ENCODE results near the gene RANBP9. TPM values are rescaled to one million over a fixed set of nuclear protein-coding genes. Genes with fewer than 3 reads are reported as not detected.

RANBP9 gene
- total RNA-seq (2021; ENCODE audit: unreplicated experiment) (44.5 TPM), Bru-seq, nascent RNA (percentile 91 among the genes with signal in this experiment), BruChase-seq, experiment 1, labeled RNA remaining after a 2-hour chase (percentile 85 among the genes with signal in this experiment), BruChase-seq, experiment 2, labeled RNA remaining after a 6-hour chase (percentile 84 among the genes with signal in this experiment)
- polyA plus RNA-seq (2012; ENCODE audit: insufficient read length) = 23.4 TPM
- long read RNA-seq, transcript RANBP9-201 (14 exons, 3,113 nt) = major isoform, 55 of 78 reads
- long read RNA-seq, partial matches to known transcripts = 7 of 78 reads
- long read RNA-seq, other reads (novel, unspliced or antisense) = 16 of 78 reads

GRCh38 chr6:13711733-13712598 lies at the start of gene RANBP9:
Gene RANBP9, minus strand, starts transcription at chr6:13711835. Its CDS starts 330 bp downstream, at chr6:13711505.
- Histone ChIP-seq H3K27ac (ENCODE audit: low read length) (peak within 1 kb of the TSS; percentile 98), H3K9me3 (ENCODE audit: control insufficient read depth, insufficient read depth, low read depth, low read length) (no peaks in the 10 kb centered on the region), H3K4me3 (ENCODE audit: low read depth in 2 of 2, low read length in 2 of 2) (peak within 1 kb of the TSS; percentile 71 to 77), H3K27me3 (ENCODE audit: control insufficient read depth, insufficient read depth, low read length) (no peaks in the 10 kb centered on the region), H3K4me1 (ENCODE audit: control insufficient read depth, insufficient read depth, low read length) (peaks cover 15% of the 10 kb centered on the region), H3K36me3 (ENCODE audit: control insufficient read depth, insufficient read depth, low read length) (no peaks in the 10 kb centered on the region; the same call in 1 of the 2 replicates)
- ChIA-PET POLR2A (no interaction called here), CTCF (interaction anchor here (0.6 kb wide), 1 partner anchor 50 kb away, joined by 11 read pairs; no protein-coding TSS in a partner anchor)
- no peak for TF ChIP-seq REST (IDR thresholded peaks at IDR 0.05; ENCODE audit: insufficient read depth in 1 of 2, low read depth in 2 of 2, low read length in 1 of 2)
- peak; percentile 4; the same call in 1 of the 2 replicates for TF ChIP-seq CTCF (IDR thresholded peaks at IDR 0.05)
- peak; percentile 63 for TF ChIP-seq POLR2AphosphoS5 (IDR thresholded peaks at IDR 0.05; ENCODE audit: low read depth, low read length)
- peak; percentile 91; the same call in 1 of the 2 replicates for TF ChIP-seq SIN3A (IDR thresholded peaks at IDR 0.05; ENCODE audit: borderline replicate concordance, insufficient read depth, low read depth, low read length)
- peak; percentile 32; the same call in 1 of the 2 replicates for TF ChIP-seq TCF7L2 (IDR thresholded peaks at IDR 0.05; ENCODE audit: low read depth, low read length)
- in situ Hi-C loops (cut with HindIII; ENCODE audit: low pct_unique_long_range_greater_than_20kb, low sequenced_read_pairs) = no loop called here
- BruUV-seq (replicated peaks) = no TSS peak
- DNase-seq (ENCODE audit: low read depth, low spot score) (no peak), ATAC-seq (peak; percentile 96)
- intact Hi-C loops (cut with micrococcal nuclease; ENCODE audit: unreplicated experiment) = no loop called here

GRCh38 chr6:13760307-13761304 lies 49.0 kb upstream of the RANBP9 start:
- no TSS peak for BruUV-seq (replicated peaks)
- POLR2A ChIA-PET = no interaction called here
- H3K36me3 ChIP-seq (ENCODE audit: control insufficient read depth, insufficient read depth, low read length) = no peaks in the 10 kb centered on the region
- H3K27ac ChIP-seq (ENCODE audit: low read length) = no peak overlapping the region
- no peak overlapping the region for H3K4me3 ChIP-seq (ENCODE audit: low read depth in 2 of 2, low read length in 2 of 2)
- intact Hi-C loops (cut with micrococcal nuclease; ENCODE audit: unreplicated experiment) (no loop called here), in situ Hi-C loops (cut with HindIII; ENCODE audit: low pct_unique_long_range_greater_than_20kb, low sequenced_read_pairs) (no loop called here)
- H3K4me1 ChIP-seq (ENCODE audit: control insufficient read depth, insufficient read depth, low read length) = no peaks in the 10 kb centered on the region
- DNase-seq (ENCODE audit: low read depth, low spot score) = no peak
- no peaks in the 10 kb centered on the region for H3K9me3 ChIP-seq (ENCODE audit: control insufficient read depth, insufficient read depth, low read depth, low read length)
- no peaks in the 10 kb centered on the region for H3K27me3 ChIP-seq (ENCODE audit: control insufficient read depth, insufficient read depth, low read length)
- CTCF ChIA-PET = no interaction called here
- no peak for ATAC-seq
- TF ChIP-seq REST (IDR thresholded peaks at IDR 0.05; ENCODE audit: insufficient read depth in 1 of 2, low read depth in 2 of 2, low read length in 1 of 2) (no peak), SIN3A (IDR thresholded peaks at IDR 0.05; ENCODE audit: borderline replicate concordance, insufficient read depth, low read depth, low read length) (no peak), CTCF (IDR thresholded peaks at IDR 0.05) (no peak), TCF7L2 (IDR thresholded peaks at IDR 0.05; ENCODE audit: low read depth, low read length) (no peak), POLR2AphosphoS5 (IDR thresholded peaks at IDR 0.05; ENCODE audit: low read depth, low read length) (no peak)

Measured in Panc1 (cell line).